Natural killer cell (primary cell): Measurements from ENCODE around the gene CDK5R2. TPM values are rescaled to one million over a fixed set of nuclear protein-coding genes. Genes with fewer than 3 reads are reported as not detected.

Experiments used
- ATAC-seq, 3 donors: fragments of 150-1000 bp in 2 of 3; fragments of 200-7000 bp in 1 of 3; cut with Tn5 transposase; 1 replicate in 1 of 3; 2 replicates in 2 of 3; pipeline ENCODE4 v1.10.0; 2021; ENCODE audit warnings: mild to moderate bottlenecking in 2 of 3, moderate library complexity in 2 of 3
- DNase-seq, 2 donors: peaks; one replicate each; pipeline versions ENCODE4 v3.0.0 to v3.0.0-alpha.2; 2013 to 2021; ENCODE audit warnings: mixed read lengths in 1 of 2
- H3K27ac ChIP-seq: one replicate; pipeline ENCODE4 v1.5.1; 2013; ENCODE audit warnings: mild to moderate bottlenecking, low read length
- H3K27me3 ChIP-seq: one replicate; pipeline ENCODE4 v1.6.1; 2013; ENCODE audit warnings: low read length; ENCODE audit not compliant: control insufficient read depth, insufficient read depth
- H3K36me3 ChIP-seq: one replicate; pipeline ENCODE4 v1.6.1; 2013; ENCODE audit warnings: low read length; ENCODE audit not compliant: control insufficient read depth, insufficient read depth
- H3K4me1 ChIP-seq: one replicate; pipeline ENCODE4 v1.6.1; 2013; ENCODE audit warnings: low read length; ENCODE audit not compliant: control insufficient read depth, insufficient read depth
- H3K4me3 ChIP-seq: one replicate; pipeline ENCODE4 v1.5.1; 2013; ENCODE audit warnings: low read length
- H3K9me3 ChIP-seq: one replicate; pipeline ENCODE4 v1.6.1; 2013; ENCODE audit warnings: low read length; ENCODE audit not compliant: control insufficient read depth, insufficient read depth
- H3K27ac Mint-ChIP-seq, 2 donors: one replicate each; pipeline ENCODE4 v1.8.0; 2022; ENCODE audit warnings: mild to moderate bottlenecking in 2 of 2, mixed read lengths in 2 of 2, moderate library complexity in 1 of 2
- H3K27me3 Mint-ChIP-seq, 2 donors: one replicate each; pipeline ENCODE4 v1.8.0; 2022; ENCODE audit warnings: low read depth in 2 of 2, mixed read lengths in 2 of 2
- H3K36me3 Mint-ChIP-seq: one replicate; pipeline ENCODE4 v1.8.0; 2022; ENCODE audit warnings: mixed read lengths
- H3K4me1 Mint-ChIP-seq, 2 donors: one replicate each; pipeline ENCODE4 v1.8.0; 2022; ENCODE audit warnings: mixed read lengths in 2 of 2
- H3K4me3 Mint-ChIP-seq: one replicate; pipeline ENCODE4 v1.8.0; 2022; ENCODE audit warnings: mild to moderate bottlenecking, moderate library complexity, mixed read lengths
- H3K9me3 Mint-ChIP-seq, 2 donors: one replicate each; pipeline ENCODE4 v1.8.0; 2022; ENCODE audit warnings: mixed read lengths in 2 of 2
- WGBS: methylation state at CpG from one replicate; pipeline ENCODE4 v1.1.7; 2013; ENCODE audit warnings: missing lambda C conversion rate; ENCODE audit not compliant: insufficient coverage; 5-methylcytosine and 5-hydroxymethylcytosine counted together
- intact Hi-C: fragments of 100-400 bp; cut with micrococcal nuclease; formaldehyde crosslinking; loops from one replicate; pipeline ENCODE4 v1.14.2; 2022
- total RNA-seq, 4 donors: library from RNA; stranded (reverse); fragments of 120-200 nt in 1 of 4; gene quantifications; one replicate each; pipeline versions ENCODE4 v1.2.3 to v1.2.4, GENCODE V29; 2013 to 2022
- TF ChIP-seq, protein P1 (sequence below): fragments of 200-600 bp; IDR thresholded peaks from one replicate; pipeline ENCODE4 v1.8.0; 2022; ENCODE audit warnings: antibody characterized with exemption

The CDK5R2 gene
- total RNA-seq, 3 donors from 2014 or later (not counting 1 experiment from before 2014, with no cell fraction given), result not detected

DNA sequence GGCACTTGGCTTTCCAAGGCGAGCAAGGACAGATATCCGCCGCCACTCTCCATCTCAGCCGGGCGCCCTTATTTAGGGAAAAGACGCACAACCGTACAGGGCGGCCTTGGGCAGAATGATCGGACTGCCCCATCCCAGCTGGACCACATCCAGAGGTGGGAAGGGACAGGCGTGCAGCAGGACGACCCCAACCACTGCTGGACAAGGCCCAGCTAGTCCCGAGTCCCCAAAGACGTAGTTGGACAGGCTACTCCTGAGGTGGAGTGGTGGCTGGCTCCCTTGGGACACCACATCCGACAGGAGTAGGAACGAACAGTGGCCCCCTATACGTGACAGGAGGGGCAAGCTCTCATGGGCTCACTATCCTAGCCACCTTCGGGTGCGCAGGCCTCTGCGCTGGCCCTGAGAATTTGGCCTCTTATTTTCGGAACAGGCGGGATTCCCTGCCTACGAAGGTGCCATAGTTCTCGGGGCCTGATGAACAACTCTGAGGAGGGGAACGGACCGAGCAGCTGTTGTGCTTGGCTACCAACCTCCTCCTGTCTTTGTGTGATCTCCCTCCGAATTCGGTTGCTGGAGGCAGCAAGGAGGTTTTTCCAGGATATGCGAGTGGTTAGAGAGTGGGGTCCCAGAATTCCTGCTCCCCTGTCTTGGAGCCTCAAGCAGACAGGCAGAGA lies 23.3 kb downstream of the CDK5R2 start:
- Mint-ChIP-seq H3K4me3 (no peak overlapping the region), H3K9me3 (no peaks in the 10 kb centered on the region), H3K27ac (no peak overlapping the region), H3K4me1 (peaks cover 7 to 24% of the 10 kb centered on the region in 2 donors), H3K27me3 (peaks cover 54 to 58% of the 10 kb centered on the region in 2 donors), H3K36me3 (no peaks in the 10 kb centered on the region)
- no peak overlapping the region for H3K4me3 ChIP-seq
- intact Hi-C loops, result no loop called here
- H3K9me3 ChIP-seq, result no peaks in the 10 kb centered on the region
- H3K4me1 ChIP-seq, result peaks cover 26% of the 10 kb centered on the region
- TF ChIP-seq, protein P1, sequence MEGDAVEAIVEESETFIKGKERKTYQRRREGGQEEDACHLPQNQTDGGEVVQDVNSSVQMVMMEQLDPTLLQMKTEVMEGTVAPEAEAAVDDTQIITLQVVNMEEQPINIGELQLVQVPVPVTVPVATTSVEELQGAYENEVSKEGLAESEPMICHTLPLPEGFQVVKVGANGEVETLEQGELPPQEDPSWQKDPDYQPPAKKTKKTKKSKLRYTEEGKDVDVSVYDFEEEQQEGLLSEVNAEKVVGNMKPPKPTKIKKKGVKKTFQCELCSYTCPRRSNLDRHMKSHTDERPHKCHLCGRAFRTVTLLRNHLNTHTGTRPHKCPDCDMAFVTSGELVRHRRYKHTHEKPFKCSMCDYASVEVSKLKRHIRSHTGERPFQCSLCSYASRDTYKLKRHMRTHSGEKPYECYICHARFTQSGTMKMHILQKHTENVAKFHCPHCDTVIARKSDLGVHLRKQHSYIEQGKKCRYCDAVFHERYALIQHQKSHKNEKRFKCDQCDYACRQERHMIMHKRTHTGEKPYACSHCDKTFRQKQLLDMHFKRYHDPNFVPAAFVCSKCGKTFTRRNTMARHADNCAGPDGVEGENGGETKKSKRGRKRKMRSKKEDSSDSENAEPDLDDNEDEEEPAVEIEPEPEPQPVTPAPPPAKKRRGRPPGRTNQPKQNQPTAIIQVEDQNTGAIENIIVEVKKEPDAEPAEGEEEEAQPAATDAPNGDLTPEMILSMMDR, result no peak
- DNase-seq (no peak), ATAC-seq (no peak)
- peaks cover 47% of the 10 kb centered on the region for H3K27me3 ChIP-seq
- no peaks in the 10 kb centered on the region for H3K36me3 ChIP-seq
- H3K27ac ChIP-seq, result no peak overlapping the region
- 12% methylated on average over 28 of the region's 28 CpGs for whole genome bisulfite sequencing

DNA sequence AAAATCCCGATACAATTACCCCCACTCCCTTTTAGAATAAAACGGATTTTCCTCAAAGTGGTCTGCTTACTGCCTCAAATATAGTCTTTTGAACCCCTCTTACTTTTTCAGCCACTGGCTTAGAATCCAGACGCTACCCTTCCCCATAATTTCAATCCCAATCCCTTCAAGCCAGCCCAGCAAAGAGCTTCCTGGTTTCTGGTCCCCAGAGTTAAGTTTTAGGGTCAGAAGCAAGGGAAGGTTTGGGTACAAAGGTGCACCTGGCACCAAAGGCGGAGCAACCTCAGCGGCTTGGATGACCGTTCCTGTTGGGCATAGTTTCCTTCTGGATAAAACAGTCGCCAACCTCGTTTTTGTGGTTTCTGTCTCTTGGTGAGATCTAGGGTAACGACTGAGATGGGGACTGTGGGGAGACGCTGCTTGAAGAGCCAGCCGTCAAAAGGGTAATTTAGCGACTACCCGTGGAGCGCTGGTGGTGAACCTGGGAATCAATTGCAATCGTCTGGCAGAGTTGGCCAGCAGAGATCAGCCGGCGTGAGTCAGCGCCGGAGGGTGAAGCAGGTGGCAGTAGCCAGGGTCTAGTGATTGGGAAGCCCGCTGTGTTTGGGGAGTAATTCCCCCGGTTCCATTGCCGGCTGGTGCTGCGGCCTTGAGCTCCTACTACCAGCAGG lies 23.9 kb downstream of the CDK5R2 start:
- no peak overlapping the region for H3K4me3 ChIP-seq
- ATAC-seq (no peak), DNase-seq (no peak)
- Mint-ChIP-seq H3K27me3 (peaks cover 48 to 55% of the 10 kb centered on the region in 2 donors), H3K27ac (no peak overlapping the region), H3K36me3 (no peaks in the 10 kb centered on the region), H3K4me1 (peaks cover 7 to 24% of the 10 kb centered on the region in 2 donors), H3K4me3 (no peak overlapping the region), H3K9me3 (no peaks in the 10 kb centered on the region)
- TF ChIP-seq, protein P1, result no peak
- no peaks in the 10 kb centered on the region for H3K9me3 ChIP-seq
- peaks cover 26% of the 10 kb centered on the region for H3K4me1 ChIP-seq
- intact Hi-C loops, result no loop called here
- peaks cover 52% of the 10 kb centered on the region for H3K27me3 ChIP-seq
- 9% methylated on average over 23 of the region's 23 CpGs for WGBS
- H3K27ac ChIP-seq, result no peak overlapping the region
- no peaks in the 10 kb centered on the region for H3K36me3 ChIP-seq

DNA sequence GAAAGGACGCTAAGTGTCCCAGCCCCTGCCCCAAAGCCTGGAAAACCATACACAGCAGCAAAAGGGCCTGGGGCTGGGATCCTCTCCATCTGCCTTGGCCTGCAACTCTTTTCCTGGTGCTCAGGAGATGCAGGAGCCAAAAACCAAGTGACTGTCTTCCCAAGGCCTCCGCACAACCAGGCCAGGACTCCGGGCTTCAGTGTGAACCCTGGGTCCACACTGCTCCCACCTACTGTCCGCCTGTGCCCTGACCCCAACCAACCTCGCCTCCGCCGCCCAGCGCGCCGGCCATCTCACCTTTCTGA lies 24.4 kb downstream of the CDK5R2 start:
- Histone ChIP-seq H3K9me3 (no peaks in the 10 kb centered on the region), H3K36me3 (no peaks in the 10 kb centered on the region), H3K27me3 (peaks cover 55% of the 10 kb centered on the region), H3K4me3 (no peak overlapping the region), H3K4me1 (peaks cover 26% of the 10 kb centered on the region), H3K27ac (no peak overlapping the region)
- Mint-ChIP-seq H3K9me3 (no peaks in the 10 kb centered on the region), H3K36me3 (no peaks in the 10 kb centered on the region), H3K4me1 (peaks cover 7 to 24% of the 10 kb centered on the region in 2 donors), H3K27ac (no peak overlapping the region), H3K4me3 (no peak overlapping the region), H3K27me3 (peaks cover 48 to 54% of the 10 kb centered on the region in 2 donors)
- 8% methylated on average over 10 of the region's 10 CpGs for WGBS
- DNase-seq (no peak), ATAC-seq (no peak)
- intact Hi-C loops, result no loop called here
- TF ChIP-seq, protein P1, result no peak
